ENCODE data around the gene MKI67.

Gene MKI67

DNA sequence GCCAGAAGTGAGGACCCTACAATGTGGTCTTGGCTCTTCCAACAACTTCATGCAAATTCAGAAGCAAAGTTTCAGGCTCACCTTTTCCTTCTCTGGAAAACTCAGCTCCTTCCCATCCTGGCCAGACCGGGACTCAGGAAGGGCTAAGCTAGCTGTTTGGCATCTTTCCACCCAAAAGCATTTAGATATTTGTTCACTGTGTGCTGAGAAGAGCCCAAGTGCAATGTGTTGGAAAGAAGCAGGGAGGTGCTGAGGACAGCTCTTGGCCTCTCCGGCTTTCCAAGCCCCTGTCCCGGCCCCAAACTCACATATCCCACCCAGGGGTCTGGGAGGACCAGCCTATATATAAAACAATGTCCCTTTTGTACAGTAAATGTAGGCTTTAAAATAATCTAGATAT, 44.5 kb downstream of the MKI67 start:
- no peak for DNase-seq (ENCODE audit: low read depth)

DNA sequence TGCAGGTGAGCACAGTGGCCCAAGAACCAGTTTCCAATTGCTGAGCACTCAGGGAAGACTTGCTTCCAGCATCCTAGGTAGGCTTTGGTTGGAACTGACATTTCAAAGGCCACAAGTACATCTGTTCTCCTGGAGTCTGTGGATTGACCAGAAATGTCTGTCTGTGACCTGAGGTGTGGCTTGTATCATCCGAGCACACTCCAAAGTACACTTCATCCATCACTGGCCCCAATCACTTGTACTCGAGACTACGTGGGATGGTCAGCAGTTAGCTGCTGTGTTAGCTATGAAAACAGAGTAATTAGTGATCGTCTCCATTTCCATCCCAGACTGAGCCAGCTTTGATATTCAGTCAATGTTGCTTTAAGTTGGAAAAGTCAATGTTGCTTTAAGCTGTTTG, 45.0 kb downstream of the MKI67 start:
- no peak for DNase-seq (ENCODE audit: low read depth)

DNA sequence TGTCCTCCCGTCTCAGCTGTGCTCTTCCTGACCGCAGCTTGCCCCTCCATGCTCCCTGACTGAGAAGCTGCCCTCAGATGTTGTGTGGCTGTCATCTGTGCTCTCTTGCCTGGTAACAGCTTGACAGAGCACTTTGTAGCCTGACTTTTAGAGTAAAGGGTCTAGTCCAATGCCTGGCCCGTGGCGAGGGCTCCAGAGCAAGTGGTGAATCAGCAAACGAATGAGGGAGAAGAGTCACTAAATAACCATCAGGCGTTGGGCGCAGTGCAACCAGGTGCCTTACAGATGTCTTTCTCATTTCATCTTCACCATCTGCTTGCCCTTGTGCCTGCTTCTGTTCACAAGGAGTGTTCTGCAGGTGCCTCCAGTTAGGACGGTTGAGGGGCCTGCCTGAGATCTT, 45.6 kb downstream of the MKI67 start:
- no peak for DNase-seq (ENCODE audit: low read depth)

DNA sequence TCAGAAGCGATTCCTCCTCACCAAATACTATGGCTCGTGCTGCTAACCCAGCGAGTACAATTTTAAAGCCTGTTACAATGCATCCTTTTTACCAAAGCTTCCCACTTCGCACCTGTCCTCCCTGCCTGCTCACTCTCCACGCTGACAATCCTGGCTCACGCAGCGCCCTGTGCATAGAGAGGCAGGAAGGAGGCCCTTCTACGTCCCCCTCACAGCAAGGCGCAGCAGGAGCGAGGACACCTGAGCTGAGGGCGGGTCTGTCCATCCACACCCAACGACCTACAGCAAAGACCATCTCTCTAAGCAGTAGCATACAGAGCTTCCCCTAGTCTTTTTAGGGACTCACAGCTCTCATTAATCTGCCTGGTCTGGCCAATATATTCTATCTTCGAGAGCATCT, 46.0 kb downstream of the MKI67 start:
- no peak for DNase-seq (ENCODE audit: low read depth)

DNA sequence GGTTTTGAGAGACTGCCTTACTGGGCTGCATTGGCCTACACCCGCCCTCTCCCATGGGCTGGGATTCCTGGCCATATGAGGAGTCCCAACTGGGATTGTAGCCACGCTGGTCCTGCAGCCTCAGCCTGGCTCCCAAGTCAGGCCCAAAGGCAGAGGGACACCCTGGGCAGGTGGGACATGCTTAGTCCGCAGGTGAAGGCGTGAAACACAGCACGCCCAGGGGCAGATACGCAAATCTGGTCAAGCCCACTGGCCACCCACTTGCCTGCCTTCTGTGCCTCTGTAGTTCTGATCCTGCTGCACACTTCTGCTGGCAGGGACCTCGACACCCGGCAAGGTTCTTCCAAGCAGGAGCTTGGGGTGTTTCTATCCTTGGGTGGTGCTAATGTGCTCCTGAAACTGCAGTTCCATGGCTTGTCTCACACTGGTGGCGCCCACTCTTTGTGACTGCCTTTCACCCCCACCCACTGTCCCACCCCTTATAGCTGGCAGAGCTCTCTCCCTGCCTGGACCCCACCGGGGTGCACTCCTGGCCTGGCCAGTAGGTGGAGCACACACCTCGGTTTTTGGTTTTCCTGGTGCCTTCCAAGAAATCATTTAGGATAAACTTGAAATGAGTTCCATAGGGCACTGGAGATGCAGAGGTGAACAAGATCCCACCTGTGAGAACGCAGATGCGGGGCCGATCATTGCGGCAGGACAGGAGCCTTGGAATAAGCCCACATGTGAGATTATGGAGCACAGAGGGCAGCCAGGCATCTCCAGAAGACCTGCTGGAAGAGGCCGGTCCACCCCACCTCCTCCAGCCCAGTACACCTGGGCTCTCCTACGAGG, 47.9 kb downstream of the MKI67 start:
- no peak for DNase-seq (ENCODE audit: low read depth)

DNA sequence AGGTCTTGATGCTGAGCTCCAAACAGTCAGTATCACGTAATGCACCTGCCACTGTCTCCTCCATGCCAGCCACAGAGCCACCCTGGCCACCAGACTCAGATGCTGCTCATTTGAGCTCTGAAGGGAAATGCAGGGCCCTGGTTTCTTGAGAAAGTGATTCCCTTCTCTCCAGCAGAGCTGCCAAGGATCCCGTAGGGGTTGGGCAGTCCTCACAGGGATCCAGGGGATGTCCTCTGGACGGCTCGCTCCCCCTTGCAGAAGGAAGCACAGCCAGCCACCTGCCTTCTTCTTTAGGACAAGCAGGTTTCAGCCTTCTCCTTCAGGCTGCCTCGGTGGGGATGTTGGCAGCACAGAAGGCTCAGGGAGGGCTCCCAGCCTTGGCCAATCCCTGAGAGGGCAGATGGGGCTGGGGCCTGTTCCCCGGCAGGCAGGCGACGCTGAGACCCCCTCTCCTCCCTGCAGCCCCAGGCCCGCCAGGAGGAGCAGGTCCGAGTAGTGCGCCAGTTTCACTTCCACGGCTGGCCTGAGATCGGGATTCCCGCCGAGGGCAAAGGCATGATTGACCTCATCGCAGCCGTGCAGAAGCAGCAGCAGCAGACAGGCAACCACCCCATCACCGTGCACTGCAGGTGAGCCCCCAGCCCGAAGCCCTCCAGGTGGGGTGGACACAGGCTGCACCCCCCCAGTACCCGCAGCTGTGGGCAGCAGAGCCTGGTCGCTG, 48.9 kb downstream of the MKI67 start:
- no peak for DNase-seq (ENCODE audit: low read depth)

DNA sequence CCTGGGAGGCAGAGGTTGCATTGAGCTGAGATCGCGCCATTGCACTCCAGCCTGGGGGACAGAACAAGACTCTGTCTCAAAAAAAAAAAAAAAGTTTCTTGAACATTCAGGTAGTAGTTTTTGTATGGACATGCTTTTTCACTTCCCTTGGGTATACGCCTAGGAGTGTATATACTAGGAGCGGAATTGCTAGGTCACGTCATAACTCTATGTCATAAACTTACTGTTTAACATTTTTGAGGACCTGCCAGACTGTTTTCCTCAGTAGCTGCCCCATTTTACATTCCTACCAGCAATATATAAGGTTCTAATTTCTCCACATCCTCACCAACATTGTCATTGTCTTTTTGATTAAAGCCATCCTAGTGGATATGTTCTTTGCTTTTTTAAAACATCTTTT, 51.6 kb downstream of the MKI67 start:
- DNase-seq (ENCODE audit: low read depth), result no peak

DNA sequence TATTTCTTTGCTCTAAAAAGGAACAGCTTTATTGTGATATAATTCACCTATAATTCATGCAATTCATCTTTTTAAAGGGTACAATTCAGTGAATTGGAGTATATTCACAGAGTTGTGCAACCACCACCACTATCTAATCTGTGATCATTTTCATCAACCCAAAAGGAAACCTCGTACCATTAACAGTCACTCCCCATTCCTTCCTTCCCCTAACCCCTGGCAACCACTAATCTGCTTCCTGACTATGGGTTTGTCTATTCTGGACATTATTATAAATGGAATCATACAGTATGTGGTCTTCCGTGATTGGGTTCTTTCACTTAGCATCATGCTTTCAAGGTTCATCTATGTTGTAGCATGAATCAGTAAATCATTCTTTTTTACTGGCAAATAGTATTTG, 52.3 kb downstream of the MKI67 start:
- DNase-seq (ENCODE audit: low read depth), result no peak

DNA sequence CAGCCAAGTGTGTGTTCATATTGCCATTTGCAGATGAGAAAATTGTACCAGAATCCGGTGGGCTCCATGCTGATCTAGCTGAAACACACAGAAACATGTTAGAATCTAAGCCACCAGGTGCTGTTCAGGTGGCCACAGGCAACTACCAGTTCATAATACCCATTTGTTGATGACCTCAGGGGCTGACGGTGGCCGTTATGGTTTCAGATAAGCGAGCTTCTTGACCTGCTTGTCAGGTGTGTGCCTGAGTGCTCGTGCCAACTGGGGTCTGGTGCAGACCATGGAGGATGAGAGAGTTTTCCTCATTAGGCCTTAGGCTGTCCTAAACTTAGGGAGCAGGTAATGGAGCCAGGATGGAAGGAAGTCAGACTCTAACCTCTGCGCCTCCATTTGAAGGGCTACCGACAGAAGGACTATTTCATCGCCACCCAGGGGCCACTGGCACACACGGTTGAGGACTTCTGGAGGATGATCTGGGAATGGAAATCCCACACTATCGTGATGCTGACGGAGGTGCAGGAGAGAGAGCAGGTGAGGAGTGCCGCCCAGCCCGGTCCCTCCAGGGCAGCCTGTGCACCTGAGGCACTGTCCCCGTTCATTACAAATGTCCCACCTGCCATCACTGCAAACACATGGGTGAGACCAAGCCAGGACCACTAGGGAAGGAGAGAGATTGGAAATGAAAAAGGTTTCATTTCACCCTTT, 53.1 kb downstream of the MKI67 start:
- no peak for DNase-seq (ENCODE audit: low read depth)

DNA sequence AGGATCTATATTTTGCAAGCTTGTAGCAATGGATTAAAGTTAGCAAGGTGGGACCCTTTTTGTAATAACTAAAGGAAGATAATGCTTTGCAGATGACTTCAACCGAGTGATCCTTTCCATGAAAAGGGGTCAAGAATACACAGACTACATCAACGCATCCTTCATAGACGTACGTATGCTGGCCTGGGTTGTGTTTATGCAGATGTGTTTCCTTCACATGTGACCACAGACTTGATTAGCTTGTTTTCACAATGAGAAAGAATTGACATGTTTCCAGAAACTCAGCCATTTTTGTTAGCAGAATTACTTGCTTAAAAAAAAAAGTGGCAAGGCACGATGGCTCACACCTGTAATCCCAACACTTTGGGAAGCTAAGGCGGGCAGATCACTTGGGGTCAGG, 54.2 kb downstream of the MKI67 start:
- DNase-seq (ENCODE audit: low read depth), result no peak

DNA sequence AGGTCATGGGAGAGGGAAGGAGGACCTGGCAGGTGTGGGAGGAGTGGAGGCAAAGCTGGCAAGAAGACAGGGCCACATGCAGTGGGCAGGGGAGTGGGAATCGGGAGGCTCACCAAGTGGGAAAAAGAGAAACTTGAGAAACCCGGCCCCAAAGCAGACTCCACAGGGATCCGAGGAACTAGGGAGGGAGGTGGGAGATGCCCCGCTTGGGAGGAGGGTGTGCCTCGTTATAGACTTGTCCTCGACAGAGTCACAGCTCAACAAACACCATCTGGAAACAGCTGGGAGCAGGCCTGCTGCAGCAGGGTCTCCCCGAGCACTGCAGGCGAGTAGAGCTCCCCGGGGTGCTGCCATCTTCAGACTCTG, 54.8 kb downstream of the MKI67 start:
- DNase-seq (ENCODE audit: low read depth), result no peak

DNA sequence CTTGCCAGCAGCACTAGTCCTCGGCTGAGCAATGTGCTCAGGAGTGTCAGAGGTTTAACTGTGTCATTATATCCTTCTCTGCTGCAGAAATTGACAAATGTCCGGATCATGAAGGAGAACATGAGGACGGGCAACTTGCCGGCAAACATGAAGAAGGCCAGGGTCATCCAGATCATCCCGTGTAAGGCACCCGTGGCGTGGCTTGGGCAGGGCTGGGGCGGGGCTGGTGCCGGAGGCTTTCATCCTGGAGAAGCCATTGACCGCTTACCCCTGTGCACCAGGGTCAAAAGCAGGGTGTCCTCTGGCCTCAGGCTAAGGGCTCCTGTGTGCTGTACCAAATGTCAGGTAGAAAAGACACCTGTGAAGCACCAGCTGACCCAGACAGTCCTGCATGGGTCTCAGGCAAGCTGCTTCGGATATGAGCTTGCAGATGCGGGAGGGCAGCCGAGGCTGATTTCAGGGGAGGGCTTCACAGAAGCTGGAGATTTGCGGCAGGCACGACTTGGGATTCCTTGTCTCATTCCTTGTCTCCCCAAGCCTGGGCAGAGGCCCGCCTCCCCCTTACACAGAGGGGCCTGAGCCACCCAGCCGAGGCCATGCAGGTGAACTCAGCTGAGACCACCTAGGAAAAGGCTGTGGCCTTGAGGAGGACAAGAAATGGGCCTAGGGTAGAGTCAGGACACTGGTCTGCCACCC, 55.4 kb downstream of the MKI67 start:
- no peak for DNase-seq (ENCODE audit: low read depth)

DNA sequence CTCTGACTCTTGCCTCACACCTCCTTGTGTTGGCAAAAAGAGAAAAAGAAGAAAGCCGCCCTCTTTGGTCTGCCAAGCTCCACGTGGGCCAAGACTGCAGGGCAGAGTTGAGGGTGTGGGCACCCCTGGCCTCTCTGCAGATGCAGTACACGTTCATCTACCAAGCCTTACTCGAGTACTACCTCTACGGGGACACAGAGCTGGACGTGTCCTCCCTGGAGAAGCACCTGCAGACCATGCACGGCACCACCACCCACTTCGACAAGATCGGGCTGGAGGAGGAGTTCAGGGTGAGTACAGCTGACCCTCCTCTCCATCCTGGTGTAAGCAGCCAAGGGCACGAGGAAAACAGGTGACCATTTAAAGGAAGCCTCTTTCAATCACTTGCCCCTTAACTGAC, 56.1 kb downstream of the MKI67 start:
- DNase-seq (ENCODE audit: low read depth), result no peak

DNA sequence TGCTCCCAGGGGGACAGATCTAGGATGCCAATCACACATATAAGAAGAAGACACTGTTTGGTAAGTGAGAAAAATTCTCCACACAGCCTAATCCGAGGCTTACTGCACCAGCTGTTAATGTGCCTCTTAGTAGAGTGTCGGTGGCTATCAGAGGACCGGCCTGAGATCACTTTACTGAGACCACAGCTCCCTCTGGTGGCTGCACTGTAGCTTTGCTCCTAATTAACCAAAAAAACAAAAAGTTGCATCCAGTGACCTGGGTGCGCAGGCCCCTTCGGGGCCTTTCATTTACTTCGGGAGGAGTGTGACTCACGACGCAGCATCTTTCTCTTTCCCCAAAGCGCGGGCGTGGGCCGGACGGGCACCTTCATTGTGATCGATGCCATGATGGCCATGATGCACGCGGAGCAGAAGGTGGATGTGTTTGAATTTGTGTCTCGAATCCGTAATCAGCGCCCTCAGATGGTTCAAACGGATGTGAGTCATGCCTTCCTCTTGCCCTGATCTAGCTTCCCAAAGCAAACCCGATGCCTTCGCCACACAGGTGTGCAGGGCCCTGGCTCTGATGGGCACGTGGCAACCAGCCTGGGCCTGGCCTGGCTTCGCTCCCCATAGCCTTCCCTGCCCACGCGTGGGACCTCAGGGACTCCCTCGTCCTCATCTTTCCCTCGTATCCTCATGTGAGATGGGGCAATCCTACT, 56.7 kb downstream of the MKI67 start:
- DNase-seq (ENCODE audit: low read depth), result peak; percentile 44

DNA sequence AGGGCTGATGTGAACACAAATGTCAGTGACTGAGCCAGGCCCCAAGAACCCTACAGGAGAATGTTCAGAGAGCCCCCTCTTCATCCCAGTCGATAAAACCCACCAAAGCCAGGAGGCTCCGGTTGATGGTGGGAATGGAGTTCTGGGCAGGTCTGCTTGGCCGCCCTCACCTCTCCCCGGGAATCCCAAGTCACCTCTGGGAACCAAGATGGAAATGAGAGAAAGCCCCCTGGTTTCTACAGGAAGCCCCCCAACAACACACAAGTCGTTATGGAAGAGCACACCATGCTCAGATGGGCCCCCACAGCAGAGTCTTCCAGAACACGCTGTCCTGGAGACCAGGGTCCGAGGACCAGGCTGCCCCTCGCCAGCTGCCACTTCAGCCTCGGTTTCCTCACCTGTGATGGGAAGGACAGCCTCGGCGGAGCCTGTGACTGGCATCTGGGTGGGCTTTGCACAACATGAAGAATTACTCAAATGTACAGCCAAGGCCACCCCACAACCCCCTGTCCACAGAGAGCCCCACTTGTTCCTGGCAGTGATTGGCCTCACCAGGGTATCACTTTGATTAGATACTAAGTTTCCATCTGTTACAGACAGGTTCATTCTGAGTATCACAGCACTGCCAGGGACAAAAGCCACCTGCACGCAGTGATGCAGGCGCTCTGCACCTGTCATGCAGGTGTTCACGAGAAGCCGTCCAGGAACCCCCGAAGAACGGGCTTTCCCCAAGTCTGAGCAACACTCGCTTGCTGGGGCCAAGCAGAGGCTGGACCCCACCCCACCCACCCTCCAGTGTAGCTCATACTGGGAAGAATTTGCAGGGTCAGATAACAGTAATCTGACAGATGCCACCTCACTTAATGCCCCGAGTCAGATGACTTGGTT, 57.6 kb downstream of the MKI67 start:
- DNase-seq (ENCODE audit: low read depth), result no peak

DNA sequence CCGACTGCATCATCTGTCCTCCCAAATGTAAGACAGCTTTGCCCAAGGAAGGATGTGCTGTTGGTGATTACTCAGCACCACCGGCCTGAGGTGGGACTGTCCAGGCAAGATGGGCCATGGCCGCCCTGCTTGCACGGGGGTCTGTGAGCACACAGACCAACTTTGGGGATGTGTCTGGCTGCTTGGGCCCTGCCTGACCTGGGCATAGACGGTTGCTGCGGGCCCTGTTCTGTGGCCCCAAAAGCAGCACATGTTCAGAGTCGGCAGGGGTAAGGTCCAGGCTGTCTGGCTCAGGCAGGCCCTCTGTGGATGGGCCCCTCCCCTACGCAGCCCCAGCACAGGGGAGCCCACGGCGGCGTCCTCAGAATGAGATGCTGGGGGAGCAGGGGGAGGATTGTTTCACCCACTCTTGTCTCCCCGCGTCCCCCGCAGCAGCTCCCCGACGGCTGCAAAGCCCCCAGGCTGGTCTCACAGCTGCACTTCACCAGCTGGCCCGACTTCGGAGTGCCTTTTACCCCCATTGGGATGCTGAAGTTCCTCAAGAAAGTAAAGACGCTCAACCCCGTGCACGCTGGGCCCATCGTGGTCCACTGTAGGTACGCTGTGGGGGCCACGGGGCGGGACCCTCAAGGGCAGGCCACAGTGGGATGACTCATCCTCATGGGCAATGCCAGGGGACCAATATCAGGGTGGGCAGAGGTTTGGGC, 58.4 kb downstream of the MKI67 start:
- no peak for DNase-seq (ENCODE audit: low read depth)

DNA sequence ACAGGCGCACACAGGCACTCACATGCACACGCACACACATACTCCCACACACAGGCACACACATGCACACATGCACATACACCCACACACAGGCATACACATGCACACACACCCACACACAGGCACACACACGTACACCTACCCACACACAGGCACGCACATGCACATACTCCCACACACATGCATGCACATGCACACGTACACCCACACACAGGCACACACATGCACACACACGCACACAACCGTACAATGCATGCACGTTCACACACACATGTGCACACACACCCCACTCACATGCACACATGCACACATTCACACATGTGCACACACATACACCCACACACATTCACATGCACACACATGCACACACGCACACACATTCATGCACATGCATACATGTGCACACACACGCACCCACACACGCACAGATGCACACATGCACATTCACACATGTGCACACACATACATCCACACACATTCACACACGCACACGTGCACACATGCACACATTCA, 59.3 kb downstream of the MKI67 start:
- DNase-seq (ENCODE audit: low read depth), result no peak

DNA sequence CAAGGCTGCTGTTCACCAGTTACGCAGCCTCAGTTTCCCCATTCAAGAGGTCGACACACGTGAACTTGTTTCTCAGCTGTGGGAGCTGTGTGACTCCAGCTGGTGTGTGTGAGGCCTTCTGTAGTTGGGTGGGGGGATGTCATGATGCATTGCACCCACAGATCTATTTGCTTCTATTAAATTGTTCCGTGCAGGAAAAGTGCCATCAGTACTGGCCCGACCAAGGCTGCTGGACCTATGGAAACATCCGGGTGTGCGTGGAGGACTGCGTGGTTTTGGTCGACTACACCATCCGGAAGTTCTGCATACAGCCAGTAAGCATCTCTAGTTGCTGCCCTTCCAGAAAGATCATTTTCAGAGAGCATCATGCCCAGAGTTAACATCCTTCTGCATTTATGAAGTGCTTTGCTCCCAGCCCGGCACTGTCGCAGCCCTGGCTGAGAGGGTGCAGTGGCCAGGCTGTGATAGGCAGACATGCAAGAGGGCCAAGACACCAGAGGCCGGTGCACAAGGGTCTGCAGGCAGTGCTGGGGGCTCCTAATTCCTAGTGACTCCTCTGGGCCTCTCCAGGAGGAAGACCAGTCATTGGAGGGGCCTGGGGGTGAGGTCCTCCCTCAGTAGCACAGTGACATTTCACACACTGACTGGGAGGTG, 60.2 kb downstream of the MKI67 start:
- DNase-seq (ENCODE audit: low read depth), result no peak

DNA sequence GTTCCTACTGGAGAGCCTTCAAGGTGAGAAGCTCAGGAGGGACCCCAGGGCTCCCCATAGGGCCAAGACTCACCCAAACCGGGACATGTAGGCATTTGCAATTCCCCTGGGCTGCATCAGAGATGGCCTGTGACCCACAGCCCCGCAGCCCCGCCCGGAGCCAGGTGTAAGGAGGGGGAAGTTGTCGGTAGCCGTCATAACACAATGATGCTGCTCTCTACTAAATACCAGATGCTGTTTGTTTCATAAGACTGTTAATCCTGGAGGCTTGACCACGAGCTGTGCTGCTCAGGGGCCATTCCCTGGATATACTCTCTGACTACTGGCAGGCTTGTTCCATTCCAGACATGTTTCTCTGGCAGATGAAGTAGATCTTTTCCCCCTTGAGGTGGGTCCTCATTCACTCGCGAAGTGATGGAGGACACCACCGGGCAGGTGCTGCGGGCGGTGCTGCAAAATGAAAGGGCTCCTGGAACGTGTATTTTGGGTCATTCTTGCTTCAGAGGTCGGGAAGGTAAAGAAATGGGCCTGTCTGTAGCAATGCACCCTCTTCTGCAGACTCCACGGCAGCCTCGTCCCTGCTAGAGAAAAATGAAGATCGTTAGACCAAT, 61.1 kb downstream of the MKI67 start:
- no peak for DNase-seq (ENCODE audit: low read depth)

Measured in CMK (cell line).